Breast epithelium (tissue), 4 donors: ENCODE data around the gene MYG1. TPM values are rescaled to one million over a fixed set of nuclear protein-coding genes. Genes with fewer than 3 reads are reported as not detected.

Experiments
- DNase-seq, 2 donors: peaks; one replicate each; pipeline ENCODE4 v3.0.0-alpha.2; 2019; ENCODE audit warnings: low spot score in 2 of 2
- H3K27ac ChIP-seq, 2 donors: fragments of 200-600 bp; sonication (generic) in 1 of 2; one replicate each; pipeline ENCODE4 v1.5.1; 2016 to 2019; ENCODE audit warnings: mild to moderate bottlenecking in 1 of 2
- H3K27me3 ChIP-seq, 2 donors: fragments of 200-600 bp; sonication (generic) in 1 of 2; one replicate each; pipeline versions ENCODE4 v1.5.1 to v1.6.0; 2017 to 2019; ENCODE audit warnings: control low read depth in 1 of 2, mild to moderate bottlenecking in 1 of 2
- H3K36me3 ChIP-seq: fragments of 200-600 bp; one replicate; pipeline ENCODE4 v1.5.1; 2019
- H3K4me1 ChIP-seq, 2 donors: fragments of 200-600 bp; sonication (generic); one replicate each; pipeline ENCODE4 v1.5.1; 2016 to 2019; ENCODE audit warnings: control low read depth in 1 of 2
- H3K4me3 ChIP-seq, 3 donors: fragments of 200-600 bp; sonication (generic); 1 replicate in 2 of 3; 2 replicates in 1 of 3; pipeline ENCODE4 v1.5.1; 2016 to 2019; ENCODE audit warnings: mild to moderate bottlenecking in 3 of 3, moderate library complexity in 2 of 3
- H3K9me3 ChIP-seq, 2 donors: fragments of 200-600 bp; sonication (generic) in 1 of 2; one replicate each; pipeline ENCODE4 v1.5.1; 2016 to 2019; ENCODE audit warnings: control low read depth in 1 of 2
- CTCF ChIP-seq, 3 donors: fragments of 450-650 bp; IDR thresholded peaks; one replicate each; pipeline ENCODE4 v1.5.1; 2016 to 2017; ENCODE audit warnings: antibody characterized with exemption in 3 of 3, mild to moderate bottlenecking in 3 of 3, moderate library complexity in 3 of 3
- POLR2A ChIP-seq: fragments of 450-650 bp; IDR thresholded peaks from one replicate; pipeline ENCODE4 v1.6.1; 2016; ENCODE audit warnings: antibody characterized with exemption, mild to moderate bottlenecking, moderate library complexity
- POLR2AphosphoS5 ChIP-seq, 3 donors: sonication (generic); formaldehyde crosslinking; IDR thresholded peaks; one replicate each; pipeline ENCODE4 v1.6.1; 2017; ENCODE audit warnings: antibody characterized with exemption in 3 of 3
- intact Hi-C: fragments of 100-400 bp; cut with DNase I; formaldehyde crosslinking; loops from one replicate; pipeline ENCODE4 v1.15.1; 2023; ENCODE audit warnings: low total_unique reads
- total RNA-seq, 3 donors: library from RNA; depleted of rRNA; stranded (reverse); fragments of >200 nt; gene quantifications; one replicate each; pipeline ENCODE4 v1.1.0, GENCODE V29; 2016

MYG1 gene
- 10 to 100 TPM; 35.7 to 63.8 (median 39.1) TPM for total RNA-seq

GRCh38 chr12:53299454-53300180, at the start of gene MYG1:
Gene MYG1, plus strand, starts transcription at chr12:53299695. Its CDS starts 43 bp downstream, at chr12:53299738.
- intact Hi-C loops, result no loop called here
- Histone ChIP-seq H3K4me1 (peaks cover 0 to 9% of the 10 kb centered on the region in 2 donors), H3K4me3 (peak within 1 kb of the TSS; percentile 58 to 88 (median 68)), H3K27me3 (no peaks in the 10 kb centered on the region), H3K27ac (peak within 1 kb of the TSS; percentile 67 to 89), H3K36me3 (no peaks in the 10 kb centered on the region), H3K9me3 (no peaks in the 10 kb centered on the region)
- peak in 1 of 3 donors; percentile 31 for TF ChIP-seq CTCF (IDR thresholded peaks at IDR 0.05)
- no peak for TF ChIP-seq POLR2A
- TF ChIP-seq POLR2AphosphoS5 (IDR thresholded peaks at IDR 0.05), result peak; percentile 21 to 57 (median 42)
- DNase-seq, result peak; percentile 67 to 78

GRCh38 chr12:53251477-53252348, 47.8 kb upstream of the MYG1 start:
- Histone ChIP-seq H3K9me3 (no peaks in the 10 kb centered on the region), H3K27me3 (no peaks in the 10 kb centered on the region), H3K4me3 (peak overlapping the region; percentile 76 to 97 (median 88)), H3K27ac (peak overlapping the region; percentile 84 to 97), H3K36me3 (no peaks in the 10 kb centered on the region), H3K4me1 (peaks cover 0 to 11% of the 10 kb centered on the region in 2 donors)
- intact Hi-C loops, result loop anchor here (5.0 kb wide), 1 partner anchor 34 kb away; no protein-coding TSS in a partner anchor
- peak; percentile 25 to 38 (median 38) for TF ChIP-seq POLR2AphosphoS5 (IDR thresholded peaks at IDR 0.05)
- TF ChIP-seq POLR2A, result no peak
- TF ChIP-seq CTCF (IDR thresholded peaks at IDR 0.05), result peak in 2 of 3 donors; percentile 29 to 36
- DNase-seq, result peak; percentile 76 to 86

- DNase-seq, result peak; percentile 60 to 72
- intact Hi-C loops, result loop anchor here (5.0 kb wide), 1 partner anchor 35 kb away; no protein-coding TSS in a partner anchor
- no peak for TF ChIP-seq POLR2A
- peak in 1 of 3 donors; percentile 21 for TF ChIP-seq CTCF (IDR thresholded peaks at IDR 0.05)
- H3K27me3 ChIP-seq, result no peaks in the 10 kb centered on the region
- peak overlapping the region; percentile 84 to 97 for H3K27ac ChIP-seq
- no peaks in the 10 kb centered on the region for H3K9me3 ChIP-seq
- H3K36me3 ChIP-seq, result no peaks in the 10 kb centered on the region
- H3K4me1 ChIP-seq, result peaks cover 0 to 11% of the 10 kb centered on the region in 2 donors
- H3K4me3 ChIP-seq, result peak overlapping the region; percentile 76 to 97 (median 88)
Observed at GRCh38 chr12:53252349-53252916, 47.1 kb upstream of the MYG1 start.

- H3K27ac ChIP-seq, result peak overlapping the region; percentile 84 to 97
- intact Hi-C loops, result loop anchor here (5.0 kb wide), 1 partner anchor 36 kb away; no protein-coding TSS in a partner anchor
Observed at GRCh38 chr12:53253298-53253697, 46.2 kb upstream of the MYG1 start.

More at GRCh38 chr12:53253298-53253697, 46.2 kb upstream of the MYG1 start:
- no peaks in the 10 kb centered on the region for H3K9me3 ChIP-seq
- no peak for DNase-seq
- TF ChIP-seq CTCF (IDR thresholded peaks at IDR 0.05) (no peak), POLR2AphosphoS5 (IDR thresholded peaks at IDR 0.05) (no peak), POLR2A (no peak)
- H3K4me3 ChIP-seq, result peak overlapping the region in 2 of 3 donors; percentile 76 to 97
- H3K27me3 ChIP-seq, result no peaks in the 10 kb centered on the region
- peaks cover 0 to 11% of the 10 kb centered on the region in 2 donors for H3K4me1 ChIP-seq
- no peaks in the 10 kb centered on the region for H3K36me3 ChIP-seq
